GM18517 (cell line): ENCODE measurements around the gene EIF2B5.
"Not testable (repeated sequence)": the region's sequence is repeated elsewhere in the genome, so short reads cannot be mapped to it uniquely, and the experiment has no call there.

ENCODE experiments used
- ATAC-seq: cut with Tn5 transposase; IDR thresholded peaks from one replicate; pipeline ENCODE4 v1.9.1; 2021; ENCODE audit warnings: mild to moderate bottlenecking, moderate library complexity; ENCODE audit not compliant: unreplicated experiment

The EIF2B5 gene

GRCh38 chr3:184145111-184145524 lies 10.0 kb downstream of the EIF2B5 start:
- ATAC-seq = no peak

DNA sequence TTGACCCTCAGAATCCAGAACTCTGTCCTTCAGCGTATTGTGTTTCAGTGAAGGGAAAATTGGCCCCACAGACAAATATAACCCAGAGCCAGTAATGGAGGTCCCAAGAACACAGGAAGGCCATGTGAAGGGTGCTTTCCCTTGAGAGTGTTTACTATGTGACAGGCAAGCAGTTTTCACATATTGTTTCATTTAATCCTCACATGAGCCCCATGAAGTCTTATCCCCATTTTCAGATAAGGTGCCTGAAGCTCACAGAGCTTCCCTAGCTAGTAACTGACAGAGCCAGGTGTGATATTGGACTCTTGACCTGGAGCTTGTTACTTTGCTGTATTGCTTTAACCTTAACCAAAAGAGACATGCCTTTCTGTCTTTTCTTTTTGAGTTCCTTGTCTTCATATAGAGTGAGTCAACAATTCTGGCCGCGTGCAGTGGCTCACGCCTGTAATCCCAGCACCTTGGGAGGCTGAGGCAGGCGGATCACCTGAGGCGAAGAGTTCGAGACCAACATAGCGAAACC lies 10.7 kb downstream of the EIF2B5 start:
- no peak for ATAC-seq

GRCh38 chr3:184148076-184148475 lies 12.9 kb downstream of the EIF2B5 start:
- no peak for ATAC-seq

- ATAC-seq = no peak
These were observed 14.0 kb downstream of the EIF2B5 start for GRCh38 chr3:184149123-184149522.

DNA sequence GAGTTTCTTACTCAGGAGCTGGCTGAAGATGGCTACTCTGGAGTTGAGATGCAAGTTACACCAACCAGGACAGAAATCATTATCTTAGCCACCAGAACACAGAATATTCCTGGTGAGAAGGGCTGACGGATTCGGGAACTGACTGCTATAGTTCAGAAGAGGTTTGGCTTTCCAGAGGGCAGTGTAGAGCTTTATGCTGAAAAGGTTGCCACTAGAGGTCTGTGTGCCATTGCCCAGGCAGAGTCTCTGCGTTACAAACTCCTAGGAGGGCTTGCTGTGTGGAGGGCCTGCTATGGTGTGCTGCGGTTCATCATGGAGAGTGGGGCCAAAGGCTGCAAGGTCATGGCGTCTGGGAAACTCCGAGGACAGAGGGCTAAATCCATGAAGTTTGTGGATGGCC lies 14.6 kb downstream of the EIF2B5 start:
- ATAC-seq = not testable (repeated sequence)

DNA sequence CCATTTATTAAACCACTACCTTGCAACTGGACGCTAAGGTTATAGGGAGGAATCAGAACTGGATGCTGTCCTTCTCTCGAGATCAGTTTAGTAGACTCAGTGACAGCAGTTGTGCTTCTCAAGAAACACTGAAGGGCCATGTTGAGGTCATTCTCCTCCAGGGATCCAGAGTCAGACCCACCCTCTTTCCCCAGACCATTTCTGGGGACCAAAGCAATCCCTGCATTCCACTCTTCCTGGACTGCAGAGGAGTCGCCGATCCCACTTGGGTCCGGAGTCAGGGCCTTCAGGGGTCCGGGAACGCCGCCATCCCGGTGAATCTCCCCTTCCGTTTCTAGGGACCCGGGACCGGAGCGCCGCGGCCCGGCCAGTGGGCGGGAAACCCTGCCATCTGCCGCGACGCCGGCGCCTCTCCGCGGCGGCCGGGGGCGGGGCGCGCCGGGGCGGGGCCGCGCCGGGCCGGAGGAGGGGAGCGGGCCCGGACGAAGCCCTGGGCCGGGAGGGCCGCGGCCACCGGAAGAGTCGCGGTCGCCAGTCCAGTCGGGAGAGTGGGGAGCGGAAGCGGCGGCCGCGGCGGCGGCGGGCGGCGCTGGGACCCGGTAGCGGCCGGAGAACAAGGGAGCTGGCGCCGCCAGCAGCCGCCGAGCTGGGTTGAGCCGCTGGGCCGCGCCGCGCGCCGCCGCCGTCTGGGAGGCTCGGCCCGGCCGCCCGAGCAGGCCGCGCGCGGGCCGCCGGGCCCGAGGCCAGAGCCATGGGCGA lies 19.9 kb downstream of the EIF2B5 start, which contains the start of gene DVL3:
DVL3 (plus strand) TSS at position 493 of the 759 bp plus-strand sequence; CDS start at position 752, 259 bp downstream.
- ATAC-seq = peak; percentile 50

DNA sequence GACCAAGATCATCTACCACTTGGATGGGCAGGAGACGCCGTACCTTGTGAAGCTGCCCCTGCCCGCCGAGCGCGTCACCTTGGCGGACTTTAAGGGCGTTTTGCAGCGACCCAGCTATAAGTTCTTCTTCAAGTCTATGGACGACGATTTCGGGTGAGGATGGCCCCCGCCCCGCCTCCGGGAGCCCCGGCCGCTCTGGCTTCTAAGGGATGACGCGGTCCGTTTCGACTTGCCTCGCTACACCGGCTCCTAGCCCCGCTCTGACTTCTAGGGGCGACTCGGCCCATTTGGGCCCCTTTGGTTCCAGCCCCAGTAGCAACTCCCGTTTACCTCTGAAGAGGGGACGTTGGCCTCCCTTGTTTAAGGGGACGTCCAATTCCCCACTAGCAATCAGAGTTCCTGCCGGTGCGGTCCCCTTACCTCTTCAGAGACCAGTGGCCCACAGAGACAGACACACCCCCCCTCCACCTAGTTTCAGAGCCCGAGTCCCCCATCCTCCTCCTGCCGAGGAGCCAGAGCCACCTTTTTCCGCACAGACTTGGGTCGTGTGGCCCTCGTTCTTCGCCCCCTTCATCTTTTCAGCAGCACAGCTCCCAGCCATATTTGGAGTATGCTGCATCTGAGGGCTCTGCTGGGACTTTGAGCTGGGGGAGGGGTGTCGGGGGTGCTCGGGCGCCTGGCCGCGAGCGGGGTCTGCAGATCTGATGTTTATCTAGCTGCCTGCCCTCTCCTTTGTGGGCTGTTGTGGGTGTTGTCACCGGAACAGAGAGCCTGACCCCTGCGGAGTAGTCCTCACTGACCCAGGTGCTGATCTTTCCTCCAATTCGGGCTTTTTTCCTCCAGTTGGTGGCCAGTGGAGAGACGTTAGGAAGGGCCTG lies 20.7 kb downstream of the EIF2B5 start:
- ATAC-seq = peak; percentile 28

DNA sequence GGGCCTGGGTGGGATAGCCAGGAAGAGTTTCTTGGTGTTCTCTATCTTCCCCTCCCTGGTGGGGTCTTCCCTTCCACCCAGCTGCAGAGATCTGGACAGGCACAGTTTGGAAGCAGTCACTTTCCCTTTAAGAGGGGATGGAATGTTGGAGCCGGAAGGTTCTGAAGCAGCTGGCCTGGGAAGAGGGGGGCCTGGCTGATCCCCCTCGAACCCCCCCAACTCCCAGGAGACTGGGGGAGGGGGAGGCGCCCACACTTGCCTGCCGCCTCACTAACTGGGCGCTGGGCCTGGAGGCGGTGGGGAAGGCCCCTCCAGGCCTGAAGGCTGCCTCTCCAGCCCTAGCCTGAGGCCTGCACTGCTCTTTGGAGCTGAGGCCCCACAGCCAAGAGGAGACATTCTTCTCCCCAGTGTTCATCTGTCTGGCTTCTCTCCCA lies 21.4 kb downstream of the EIF2B5 start:
- no peak for ATAC-seq

DNA sequence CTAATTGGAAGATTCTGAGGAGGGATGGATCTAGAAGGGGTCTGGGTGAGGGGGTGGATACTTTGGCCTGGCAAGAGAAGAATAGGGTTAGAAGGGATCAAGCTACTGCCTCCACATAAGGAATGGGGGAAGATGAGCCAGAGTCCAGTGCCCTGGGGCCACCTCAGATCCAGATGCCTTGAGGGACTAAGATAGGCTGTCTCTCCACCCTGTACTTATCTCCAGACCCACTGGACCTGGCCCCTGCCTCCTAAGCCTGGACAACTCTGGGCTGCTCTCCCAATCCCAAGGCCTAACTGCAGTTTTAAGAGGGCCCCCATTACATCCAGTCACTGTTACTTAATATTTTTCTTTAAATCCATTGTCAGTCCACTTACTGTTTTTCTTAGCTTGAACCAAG lies 22.0 kb downstream of the EIF2B5 start:
- ATAC-seq = no peak

DNA sequence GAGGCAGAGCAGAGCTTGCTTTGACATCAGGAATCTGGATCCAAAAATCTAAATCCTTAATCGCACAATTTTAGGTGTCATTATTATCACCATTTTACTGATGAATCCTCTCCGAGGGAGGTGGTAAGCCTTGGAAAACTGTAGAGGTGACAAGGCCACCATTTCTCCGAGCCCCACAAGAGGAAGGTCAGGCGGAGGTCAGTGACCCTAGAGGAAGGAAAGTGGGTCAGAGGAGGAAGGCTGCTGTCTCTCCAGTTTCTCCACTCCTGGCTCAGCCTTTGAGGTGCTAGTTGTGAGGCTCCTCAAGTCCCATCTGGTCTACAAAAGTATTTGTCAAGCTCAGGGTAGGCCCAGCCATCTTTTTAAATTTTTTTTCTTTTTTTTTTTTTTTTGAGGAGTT lies 23.2 kb downstream of the EIF2B5 start:
- ATAC-seq = no peak

DNA sequence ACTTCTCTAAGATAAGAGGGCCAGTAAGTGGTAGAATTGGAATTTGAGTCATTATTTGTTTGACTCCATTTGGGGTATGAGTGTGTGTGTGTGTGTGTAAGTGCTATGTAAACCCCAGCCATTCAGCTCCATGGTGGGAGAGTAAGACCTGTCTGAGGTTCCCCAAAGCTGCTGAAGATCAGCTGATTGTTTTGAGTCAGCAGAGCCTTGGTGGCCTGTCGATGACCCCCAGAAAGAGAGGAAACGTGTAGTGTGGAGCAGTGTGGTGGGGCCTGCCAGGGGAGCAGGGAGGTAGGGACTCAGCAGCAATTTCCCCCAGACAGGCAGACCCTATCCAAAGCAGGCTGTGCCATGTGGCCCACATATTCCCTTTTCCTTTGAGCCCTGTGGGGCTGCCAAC lies 25.3 kb downstream of the EIF2B5 start:
- ATAC-seq = no peak

GRCh38 chr3:184162571-184163070 lies 27.5 kb downstream of the EIF2B5 start:
- ATAC-seq = not testable (repeated sequence)

DNA sequence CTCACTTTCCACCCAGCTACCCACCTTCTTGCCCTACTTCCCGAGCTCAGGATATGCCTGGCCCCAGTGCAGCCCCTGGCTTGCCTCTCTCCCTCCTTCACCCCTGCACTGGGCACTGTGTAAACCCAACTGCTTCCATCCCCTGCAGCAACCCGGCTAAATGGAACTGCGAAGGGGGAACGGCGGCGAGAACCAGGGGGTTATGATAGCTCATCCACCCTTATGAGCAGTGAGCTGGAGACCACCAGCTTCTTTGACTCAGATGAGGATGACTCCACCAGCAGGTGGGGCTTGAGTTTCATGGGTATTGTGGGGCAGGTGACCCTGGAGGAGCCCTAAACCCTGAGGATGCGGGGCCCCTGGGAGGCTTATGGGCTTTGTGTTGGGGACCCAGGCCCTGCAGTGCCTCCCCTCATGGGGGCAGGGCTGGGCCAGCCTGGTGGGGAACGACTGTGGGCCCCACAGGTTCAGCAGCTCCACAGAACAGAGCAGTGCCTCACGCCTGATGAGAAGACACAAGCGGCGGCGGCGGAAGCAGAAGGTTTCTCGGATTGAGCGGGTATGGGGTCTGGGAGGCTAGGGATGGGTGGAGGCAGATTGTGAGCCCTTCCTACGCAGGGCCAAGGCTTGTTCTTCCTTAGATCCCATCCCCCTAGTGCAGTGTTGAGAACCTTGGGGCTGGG lies 29.6 kb downstream of the EIF2B5 start:
- no peak for ATAC-seq

- no peak for ATAC-seq
These were observed 30.4 kb downstream of the EIF2B5 start for GRCh38 chr3:184165543-184165942.

DNA sequence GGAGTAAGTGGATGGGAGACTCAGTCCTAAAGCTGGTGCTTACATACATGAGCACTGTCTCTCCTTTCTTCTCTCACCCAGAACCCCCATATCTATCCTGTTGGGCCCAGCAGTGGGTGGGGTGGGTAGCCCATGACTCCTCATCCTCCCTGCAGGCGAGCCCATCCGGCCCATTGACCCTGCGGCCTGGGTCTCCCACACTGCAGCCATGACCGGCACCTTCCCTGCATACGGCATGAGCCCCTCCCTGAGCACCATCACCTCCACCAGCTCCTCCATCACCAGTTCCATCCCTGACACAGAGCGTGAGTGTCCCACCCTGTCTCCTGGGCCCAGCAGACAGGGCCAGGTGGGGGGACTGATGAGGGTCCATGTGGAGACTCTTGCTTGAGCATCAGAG lies 31.5 kb downstream of the EIF2B5 start:
- ATAC-seq = no peak

GRCh38 chr3:184167786-184168185 lies 32.6 kb downstream of the EIF2B5 start:
- ATAC-seq = no peak

GRCh38 chr3:184168363-184169120 lies 33.4 kb downstream of the EIF2B5 start:
- no peak for ATAC-seq

DNA sequence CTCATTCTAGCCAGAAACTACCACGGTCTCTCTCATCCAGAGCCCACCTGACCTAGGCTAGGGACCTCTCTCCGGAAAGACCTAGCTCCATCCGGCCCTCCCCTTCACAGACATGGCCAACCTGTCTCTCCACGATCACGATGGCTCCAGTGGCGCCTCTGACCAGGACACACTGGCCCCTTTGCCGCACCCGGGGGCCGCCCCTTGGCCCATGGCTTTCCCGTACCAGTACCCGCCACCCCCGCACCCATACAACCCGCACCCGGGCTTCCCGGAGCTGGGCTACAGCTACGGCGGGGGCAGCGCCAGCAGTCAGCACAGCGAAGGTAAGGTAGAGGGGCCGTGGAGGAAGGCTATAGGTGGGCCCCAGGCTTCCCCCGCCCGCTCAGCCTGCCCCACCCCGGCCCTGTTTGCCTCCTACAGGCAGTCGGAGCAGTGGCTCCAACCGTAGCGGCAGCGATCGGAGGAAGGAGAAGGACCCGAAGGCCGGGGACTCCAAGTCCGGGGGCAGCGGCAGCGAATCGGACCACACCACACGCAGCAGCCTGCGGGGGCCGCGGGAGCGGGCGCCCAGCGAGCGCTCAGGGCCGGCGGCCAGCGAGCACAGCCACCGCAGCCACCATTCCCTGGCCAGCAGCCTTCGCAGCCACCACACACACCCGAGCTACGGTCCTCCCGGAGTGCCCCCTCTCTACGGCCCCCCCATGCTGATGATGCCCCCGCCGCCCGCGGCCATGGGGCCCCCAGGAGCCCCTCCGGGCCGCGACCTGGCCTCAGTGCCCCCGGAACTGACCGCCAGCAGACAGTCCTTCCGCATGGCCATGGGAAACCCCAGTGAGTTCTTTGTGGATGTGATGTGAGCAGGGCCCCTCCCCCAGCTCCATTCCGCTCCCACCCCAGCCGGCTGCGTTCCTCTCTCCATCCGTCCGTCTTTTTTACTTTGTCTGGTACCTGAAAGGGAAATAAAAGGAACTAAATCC lies 35.0 kb downstream of the EIF2B5 start:
- ATAC-seq = no peak

DNA sequence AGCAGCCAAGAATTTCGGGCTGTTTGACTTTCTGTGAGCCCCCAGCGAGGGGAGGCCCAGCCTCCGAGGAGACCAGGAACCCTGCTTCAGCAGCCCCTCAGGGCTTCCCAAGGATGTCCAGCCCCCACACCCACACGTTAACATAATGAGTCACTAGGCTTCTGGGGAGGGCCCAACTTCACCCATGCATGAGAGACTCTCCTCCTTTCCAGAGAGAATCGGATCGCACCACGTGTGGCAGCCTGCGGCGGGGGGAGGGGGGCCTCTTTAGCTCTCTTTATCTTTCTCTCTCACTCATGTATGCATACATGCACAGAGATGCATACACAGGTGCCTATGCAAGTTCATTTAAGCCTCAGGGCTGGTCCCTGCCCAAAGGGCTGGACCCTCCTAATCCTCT lies 36.4 kb downstream of the EIF2B5 start:
- no peak for ATAC-seq
